GM12878 (cell line): ENCODE results near the gene TNFAIP2. TPM values are rescaled to one million over a fixed set of nuclear protein-coding genes. Genes with fewer than 3 reads are reported as not detected.
"Not testable (repeated sequence)": the region's sequence is repeated elsewhere in the genome, so short reads cannot be mapped to it uniquely, and the experiment has no call there.

Experiments used
- ATAC-seq: fragments of 200-7000 bp; cut with Tn5 transposase; 3 replicates; pipeline ENCODE4 v1.9.1; 2020; ENCODE audit warnings: mild to moderate bottlenecking, moderate library complexity
- BruUV-seq: library from RNA; stranded (reverse); fragments of 400-500 nt; replicated peaks from 2 replicates; lab custom pipeline; 2021; lab: Mats Ljungman, UMichigan
- CTCF ChIA-PET: fragments of 300-600 bp; sonication (Branson Sonifier 250); formaldehyde crosslinking; extraction: SDS; loops from one replicate; lab custom pipeline; 2021; ENCODE audit warnings: inconsistent platforms; lab: Yijun Ruan, JAX
- POLR2A ChIA-PET: fragments of 350-600 bp; formaldehyde crosslinking; extraction: SDS; loops from one replicate; lab custom pipeline; 2021; ENCODE audit warnings: inconsistent platforms; lab: Charles Lee
- RAD21 ChIA-PET: fragments of 300-600 bp; sonication (Branson Sonifier 250); formaldehyde crosslinking; loops from one replicate; lab custom pipeline; 2023; ENCODE audit warnings: antibody characterized with exemption; ENCODE audit not compliant: unreplicated experiment; lab: Charles Lee
- SMC1A ChIA-PET: fragments of 300-600 bp; sonication (Branson Sonifier 250); formaldehyde crosslinking; loops from one replicate; lab custom pipeline; 2023; ENCODE audit not compliant: unreplicated experiment, uncharacterized antibody; lab: Charles Lee
- DNase-seq: peaks from one replicate; pipeline ENCODE4 v3.0.0-alpha.2; 2011; ENCODE audit warnings: low read depth, low spot score
- FAIRE-seq: peaks from 3 replicates; lab custom pipeline; 2011; peaks lifted over from hg19 to GRCh38; lab: Jason Lieb, UNC
- H2AFZ ChIP-seq: 2 replicates; pipeline ENCODE4 v1.6.0; 2011; ENCODE audit warnings: low read depth, low read length, control low read depth; ENCODE audit not compliant: control insufficient read depth
- H3K27ac ChIP-seq: 2 replicates; pipeline ENCODE4 v1.5.1; 2011; ENCODE audit warnings: control low read depth; ENCODE audit not compliant: control insufficient read depth, insufficient read depth
- H3K27me3 ChIP-seq, 2 experiments: replicated peaks in 1 of 2; 2 replicates each; pipeline versions ENCODE4 v1.6.0 to v1.6.1; 2011; ENCODE audit warnings: low read length in 1 of 2; ENCODE audit not compliant: control insufficient read depth in 2 of 2, insufficient read depth in 2 of 2
- H3K36me3 ChIP-seq, 2 experiments: 2 replicates each; pipeline ENCODE4 v1.5.1; 2011; ENCODE audit warnings: low read length in 1 of 2; ENCODE audit not compliant: control insufficient read depth in 2 of 2, insufficient read depth in 2 of 2
- H3K4me1 ChIP-seq: 2 replicates; pipeline ENCODE4 v1.6.1; 2011; ENCODE audit warnings: mild to moderate bottlenecking, low read length, moderate library complexity, mixed read lengths; ENCODE audit not compliant: control insufficient read depth, insufficient read depth
- H3K4me2 ChIP-seq: 2 replicates; pipeline ENCODE4 v1.6.0; 2011; ENCODE audit warnings: control low read depth; ENCODE audit not compliant: control insufficient read depth, insufficient read depth
- H3K4me3 ChIP-seq: fragments of 200-600 bp; sonication (generic); 2 replicates; pipeline ENCODE4 v1.5.1; 2016
- H3K79me2 ChIP-seq: 2 replicates; pipeline ENCODE4 v1.6.0; 2011; ENCODE audit warnings: low read length; ENCODE audit not compliant: control insufficient read depth, insufficient read depth
- H3K9ac ChIP-seq: 2 replicates; pipeline ENCODE4 v1.8.0; 2011; ENCODE audit warnings: low read length, control low read depth, mixed read lengths; ENCODE audit not compliant: control insufficient read depth, insufficient read depth
- H3K9me3 ChIP-seq: replicated peaks from 3 replicates; pipeline ENCODE4 v1.5.1; 2011; ENCODE audit warnings: mild to moderate bottlenecking, low read length; ENCODE audit not compliant: control insufficient read depth, insufficient read depth
- H4K20me1 ChIP-seq: 2 replicates; pipeline ENCODE4 v1.6.0; 2011; ENCODE audit not compliant: control insufficient read depth, insufficient read depth
- CREB1 ChIP-seq: IDR thresholded peaks from 2 replicates; pipeline ENCODE4 v1.6.1; 2012; ENCODE audit warnings: low read depth, mild to moderate bottlenecking, inconsistent platforms
- KLF5 ChIP-seq: fragments of 450-650 bp; IDR thresholded peaks from 2 replicates; pipeline ENCODE4 v1.6.1; 2014; ENCODE audit warnings: mild to moderate bottlenecking; ENCODE audit not compliant: partially characterized antibody
- MXI1 ChIP-seq: fragments of 150-350 bp; IDR thresholded peaks from 2 replicates; pipeline ENCODE4 v1.6.1; 2011; ENCODE audit warnings: low read depth, mild to moderate bottlenecking, inconsistent platforms, low read length, improper control_type of control experiment
- PML ChIP-seq: IDR thresholded peaks from 2 replicates; pipeline ENCODE4 v1.6.1; 2012; ENCODE audit warnings: low read length, inconsistent platforms
- SKIL ChIP-seq: fragments of 450-650 bp; IDR thresholded peaks from 2 replicates; pipeline ENCODE4 v1.6.1; 2017; ENCODE audit warnings: mild to moderate bottlenecking, low read depth, inconsistent platforms; ENCODE audit not compliant: poor library complexity, severe bottlenecking
- SMARCA5 ChIP-seq: fragments of 450-650 bp; IDR thresholded peaks from 2 replicates; pipeline ENCODE4 v1.6.1; 2017; ENCODE audit warnings: mild to moderate bottlenecking
- TCF3 ChIP-seq: IDR thresholded peaks from 2 replicates; pipeline ENCODE4 v1.6.1; 2012; ENCODE audit warnings: low read depth, mild to moderate bottlenecking, low read length, borderline replicate concordance; ENCODE audit not compliant: insufficient read depth
- ZBTB11 ChIP-seq: fragments of 450-650 bp; formaldehyde crosslinking; IDR thresholded peaks from 2 replicates; pipeline ENCODE4 v1.5.0; 2022; ENCODE audit warnings: mild to moderate bottlenecking, missing genetic modification characterization
- ZBTB4 ChIP-seq: fragments of 450-650 bp; formaldehyde crosslinking; IDR thresholded peaks from 2 replicates; pipeline ENCODE4 v1.4.0; 2022; ENCODE audit warnings: mild to moderate bottlenecking, moderate library complexity
- WGBS: methylation state at CpG from one replicate; pipeline ENCODE4 v1.1.6; 2016; ENCODE audit warnings: low lambda C conversion rate; ENCODE audit not compliant: insufficient replicate concordance, insufficient coverage; ENCODE audit errors: missing lambda C conversion rate; 5-methylcytosine and 5-hydroxymethylcytosine counted together
- in situ Hi-C: fragments of 300-500 bp; cut with MboI; formaldehyde crosslinking; loops from 9 replicates; pipeline ENCODE4 v1.14.3; 2018; ENCODE audit warnings: mixed read lengths
- intact Hi-C: fragments of 100-400 bp; cut with micrococcal nuclease; formaldehyde crosslinking; loops from one replicate; pipeline ENCODE4 v1.14.2; 2022; ENCODE audit not compliant: unreplicated experiment
- polyA plus RNA-seq, 11 experiments: library from polyadenylated mRNA; depleted of rRNA in 4 of 11; unstranded in 6 of 11; stranded (reverse) in 5 of 11; fragments of >200 nt; fragmentation: Nextera tagmentation in 4 of 11; fragmentation: Illumina TruSeq in 1 of 11; extraction: Ambion mirVana in 4 of 11; extraction: Trizol in 1 of 11; gene quantifications; 1 replicate in 1 of 11; 2 replicates in 10 of 11; pipeline versions ENCODE4 v1.2.1 to v1.2.3, GENCODE V29; 2011 to 2016; ENCODE audit warnings: inconsistent platforms in 2 of 11, missing spikeins in 2 of 11, low read depth in 1 of 11
- total RNA-seq, 4 experiments: library from RNA; depleted of rRNA in 3 of 4; stranded (reverse); fragments of >200 nt in 3 of 4; fragmentation: Illumina TruSeq in 1 of 4; extraction: Trizol in 1 of 4; gene quantifications; 2 replicates each; pipeline versions ENCODE4 v1.2.1 to v1.2.3, GENCODE V29; 2013 to 2021

TNFAIP2 gene
- total and polyA plus RNA-seq, 10 of the 15 experiments (the other 5 are each of a cell fraction or from before 2014, with no cell fraction given): 7.1 to 150 (median 74.5) TPM

- no peak for TF ChIP-seq SKIL
- TF ChIP-seq CREB1: no peak
- no peak for TF ChIP-seq TCF3
- no peak for TF ChIP-seq MXI1
- TF ChIP-seq KLF5: no peak
- no peak for TF ChIP-seq SMARCA5
- no peak for TF ChIP-seq ZBTB4 (CRISPR knock-in tag)
- TF ChIP-seq PML: no peak
- TF ChIP-seq ZBTB11: no peak
Measured at GRCh38 chr14:103155010-103155409, 31.7 kb downstream of the TNFAIP2 start (continued).

- SMC1A ChIA-PET, BruUV-seq, H3K27me3 ChIP-seq, H2AFZ ChIP-seq, ATAC-seq, DNase-seq, H3K4me3 ChIP-seq, H3K4me2 ChIP-seq, intact Hi-C loops, in situ Hi-C loops, H3K27ac ChIP-seq, H3K79me2 ChIP-seq, H3K36me3 ChIP-seq, H4K20me1 ChIP-seq, H3K4me1 ChIP-seq, FAIRE-seq, H3K9ac ChIP-seq, H3K9me3 ChIP-seq, POLR2A ChIA-PET: not testable (repeated sequence)
- ChIA-PET CTCF (interaction anchor here (0.5 kb wide), 1 partner anchor 170 kb away, joined by 3 read pairs; no protein-coding TSS in a partner anchor), RAD21 (interaction anchor here (0.6 kb wide), 1 partner anchor 122 kb away, joined by 4 read pairs; no protein-coding TSS in a partner anchor)
- 32% methylated on average over 10 of the region's 12 CpGs for WGBS
Measured at GRCh38 chr14:103155416-103155815, 32.2 kb downstream of the TNFAIP2 start.
